HG03460 (cell line): ENCODE measurements around the gene TARBP1.
"Not testable (repeated sequence)": the region's sequence is repeated elsewhere in the genome, so short reads cannot be mapped to it uniquely, and the experiment has no call there.

ENCODE experiments used
- ATAC-seq: cut with Tn5 transposase; IDR thresholded peaks from one replicate; pipeline ENCODE4 v1.9.1; 2021; ENCODE audit not compliant: unreplicated experiment

TARBP1 gene

DNA sequence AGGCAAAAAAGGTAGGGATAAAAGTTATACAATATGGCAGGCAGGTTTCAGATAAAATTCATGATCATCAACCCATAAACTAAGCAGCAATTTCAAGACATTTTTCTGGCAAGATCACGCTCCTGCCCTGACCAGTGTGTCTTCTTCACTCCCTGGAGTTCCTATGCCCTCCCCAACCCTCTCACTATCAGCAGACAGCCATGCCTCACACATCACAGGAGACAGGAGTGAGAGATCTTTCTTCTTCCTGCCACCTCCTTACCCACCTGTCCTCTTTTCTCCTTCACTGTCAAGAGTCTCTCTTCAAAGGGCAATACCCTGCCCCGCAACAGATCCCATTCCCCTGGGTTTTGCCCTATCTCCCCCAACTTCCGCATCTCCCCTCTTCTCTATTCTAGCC is 77.3 kb downstream of the TARBP1 start:
- ATAC-seq, result no peak

- peak; percentile 69 for ATAC-seq
Measured at GRCh38 chr1:234400773-234401172, 78.2 kb downstream of the TARBP1 start.

- ATAC-seq, result not testable (repeated sequence)
Measured at GRCh38 chr1:234399515-234399914, 79.5 kb downstream of the TARBP1 start.

DNA sequence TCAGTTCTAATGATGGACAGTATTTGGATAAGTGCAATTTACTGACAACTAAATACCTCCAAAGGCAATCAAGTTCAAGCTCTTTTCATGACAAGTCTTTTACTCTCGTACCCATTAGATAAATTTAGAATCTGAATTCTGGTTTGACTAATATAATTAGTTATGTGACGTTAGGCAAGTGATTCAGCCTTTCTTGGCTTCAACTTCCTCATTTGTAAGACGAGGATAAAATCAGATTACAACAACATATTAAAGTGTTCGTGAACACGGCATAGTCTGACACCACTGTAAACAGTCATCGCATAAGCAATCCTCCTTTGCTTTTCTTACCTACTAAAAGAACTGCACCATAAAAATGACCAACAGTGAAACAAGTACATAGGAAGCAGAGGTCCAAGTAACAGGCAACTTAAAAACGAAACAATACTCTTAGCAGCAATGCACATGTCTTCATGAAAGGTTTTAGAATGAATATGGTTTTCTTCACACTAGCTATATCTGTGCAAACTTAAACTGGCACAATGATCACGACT is 80.1 kb downstream of the TARBP1 start:
- ATAC-seq, result no peak

- ATAC-seq, result no peak
Measured at GRCh38 chr1:234397732-234398131, 81.2 kb downstream of the TARBP1 start.

GRCh38 chr1:234396871-234397270 is 82.1 kb downstream of the TARBP1 start:
- no peak for ATAC-seq

GRCh38 chr1:234396092-234396491 is 82.9 kb downstream of the TARBP1 start:
- ATAC-seq, result no peak

DNA sequence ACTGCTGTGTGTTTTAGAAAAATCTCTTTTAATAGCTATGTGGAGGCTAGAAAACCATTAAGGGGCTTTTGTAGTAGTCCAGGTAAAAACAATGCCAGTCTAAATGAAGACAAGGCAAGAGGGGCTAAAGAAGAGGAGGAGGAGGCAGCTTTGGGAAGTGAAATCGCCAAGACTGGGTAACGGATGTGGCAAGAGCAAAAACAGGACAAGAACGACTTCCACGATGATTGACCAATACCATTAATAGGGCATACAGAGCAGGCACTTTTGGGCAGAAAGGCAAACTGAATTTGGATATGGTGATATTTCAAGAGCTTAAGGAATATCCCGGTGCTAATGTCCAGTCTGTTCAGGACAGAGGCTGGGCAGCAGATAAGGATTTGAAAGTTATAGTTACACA is 83.7 kb downstream of the TARBP1 start:
- no peak for ATAC-seq

DNA sequence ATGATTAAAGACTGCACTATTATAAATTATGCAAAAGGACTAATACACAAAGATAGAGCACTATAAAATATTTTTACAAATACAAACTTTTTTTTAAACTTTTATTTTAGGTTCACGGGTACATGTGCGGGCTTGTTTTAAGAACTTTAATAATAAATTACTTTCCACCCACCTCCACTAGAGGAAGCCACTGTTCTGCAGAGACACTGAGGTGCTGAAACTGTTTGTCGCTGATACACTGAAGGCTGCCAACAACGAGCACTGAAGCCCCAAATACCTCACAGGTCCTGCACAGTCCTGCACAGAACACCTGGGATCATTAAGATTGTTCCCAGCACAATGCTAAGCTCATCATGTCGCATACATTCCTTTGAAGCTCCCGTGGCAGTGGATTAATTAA is 85.8 kb downstream of the TARBP1 start:
- no peak for ATAC-seq

- no peak for ATAC-seq
Measured at GRCh38 chr1:234388094-234388493, 90.9 kb downstream of the TARBP1 start.

GRCh38 chr1:234386122-234386521 is 92.9 kb downstream of the TARBP1 start:
- ATAC-seq, result no peak

GRCh38 chr1:234381699-234382555 is 97.1 kb downstream of the TARBP1 start:
- ATAC-seq, result no peak

- not testable (repeated sequence) for ATAC-seq
Measured at GRCh38 chr1:234379591-234380109, 99.3 kb downstream of the TARBP1 start.

DNA sequence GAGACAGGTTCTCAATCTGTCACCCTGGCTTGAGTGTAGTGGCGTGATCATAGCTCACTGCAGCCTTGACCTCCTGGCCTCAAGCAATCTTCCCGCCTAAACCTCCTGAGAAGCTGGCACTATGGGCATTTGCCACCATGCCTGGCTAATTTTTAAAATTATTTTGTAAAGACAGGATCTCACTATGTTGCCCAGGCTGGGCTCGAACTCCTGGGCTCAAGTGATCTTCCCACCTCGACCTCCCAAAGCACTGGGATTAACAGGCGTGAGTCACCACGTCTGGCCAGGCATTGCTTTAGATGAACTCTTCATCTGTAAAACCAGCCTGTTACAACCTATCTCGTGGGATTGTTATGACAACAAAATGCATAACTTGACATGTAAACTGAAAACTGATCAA is 103.3 kb downstream of the TARBP1 start:
- ATAC-seq, result no peak

GRCh38 chr1:234373959-234374254 is 105.1 kb downstream of the TARBP1 start:
- no peak for ATAC-seq

DNA sequence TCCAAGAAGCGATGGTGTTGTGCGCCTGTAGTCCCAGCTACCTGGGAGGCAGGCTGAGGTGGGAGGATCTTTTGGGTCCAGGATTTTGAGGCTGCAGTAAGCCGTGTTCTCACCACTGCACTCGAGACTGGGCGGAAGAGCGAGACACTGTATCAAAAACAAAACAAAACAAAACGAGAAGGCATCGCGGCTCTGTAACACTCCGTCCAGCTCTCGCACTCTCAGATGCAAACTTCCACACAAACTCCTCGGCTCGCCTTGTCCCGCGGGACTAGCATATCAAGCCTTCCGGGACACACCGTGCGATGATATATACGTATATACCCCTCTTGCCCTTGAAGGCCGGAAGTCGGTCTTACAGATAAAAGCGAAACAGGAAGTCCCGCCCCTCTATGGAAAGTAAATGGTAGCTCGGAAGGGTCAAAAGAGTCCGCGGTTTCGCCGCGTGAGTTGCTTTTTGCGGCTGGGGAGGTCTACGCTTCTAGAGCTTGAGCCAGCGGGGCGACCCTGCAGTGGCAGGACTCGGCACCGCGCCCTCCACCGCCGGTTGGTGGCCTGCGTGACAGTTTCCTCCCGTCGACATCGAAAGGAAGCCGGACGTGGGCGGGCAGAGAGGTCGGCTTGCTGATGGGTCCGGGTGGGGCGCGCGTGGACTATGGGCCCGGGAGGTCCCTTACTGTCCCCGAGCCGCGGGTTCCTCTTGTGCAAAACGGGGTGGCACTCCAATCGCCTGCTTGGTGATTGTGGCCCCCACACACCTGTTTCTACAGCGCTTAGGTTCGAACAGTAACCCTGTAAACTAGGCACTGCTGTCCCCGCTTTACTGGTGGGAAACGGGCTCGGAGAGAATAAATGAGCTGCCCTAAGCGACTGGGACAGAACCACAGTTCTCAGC is 105.7 kb downstream of the TARBP1 start, which contains the start of gene COA6:
COA6 (plus strand) TSS at position 393 of the 895 bp plus-strand sequence; CDS start at position 404, 11 bp downstream.
- peak; percentile 94 for ATAC-seq

DNA sequence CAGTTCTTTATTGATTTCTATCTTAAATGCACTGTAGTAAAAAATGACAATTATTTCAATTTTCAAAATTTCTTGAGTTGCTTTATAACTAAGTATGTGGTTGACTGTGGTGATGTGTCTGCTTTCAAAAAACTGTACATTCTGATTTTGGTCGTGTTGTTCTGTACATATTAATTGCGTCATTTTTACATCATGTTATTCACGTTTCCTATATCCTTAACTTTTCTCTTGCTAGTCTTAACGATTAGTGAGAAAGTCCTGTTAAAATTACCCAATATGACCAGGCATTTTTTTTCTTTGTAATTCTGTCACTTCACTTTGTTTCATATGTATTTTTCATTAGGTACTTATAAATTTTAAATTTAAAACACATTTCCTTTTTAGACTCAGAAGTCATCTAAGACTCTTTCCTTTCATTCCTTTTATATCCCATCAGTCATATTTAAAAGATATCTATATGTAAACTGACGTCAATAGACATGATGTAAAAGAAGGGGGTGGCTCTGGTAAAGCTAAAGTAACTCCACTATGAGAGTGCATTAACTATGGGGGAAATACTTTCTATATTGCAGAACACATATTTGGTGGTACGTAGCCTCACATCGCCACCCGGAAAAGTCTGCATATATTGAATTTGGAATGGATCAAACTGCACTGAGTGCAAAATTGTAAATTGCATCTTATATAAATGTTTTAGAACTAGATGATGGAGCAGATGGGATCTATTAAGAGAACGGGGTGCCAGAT is 106.8 kb downstream of the TARBP1 start:
- ATAC-seq, result no peak

DNA sequence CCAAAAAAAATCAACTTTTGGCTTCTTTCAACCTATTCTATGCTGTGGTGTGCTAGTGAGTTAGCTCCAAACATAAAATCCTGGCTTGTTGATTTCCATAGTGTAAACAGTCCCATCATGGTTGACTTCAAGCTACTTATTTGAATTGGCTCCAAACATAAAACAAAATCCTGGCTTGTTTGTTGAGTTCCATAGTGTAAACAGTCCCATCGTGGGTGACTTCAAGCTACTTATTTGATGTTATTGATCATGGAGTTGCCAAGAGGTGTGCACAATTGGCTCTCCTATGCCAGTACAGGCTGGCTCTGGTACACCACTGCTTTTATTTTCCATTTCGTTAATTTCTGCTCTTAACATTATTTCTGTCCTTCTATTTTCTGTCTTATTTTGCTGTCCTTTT is 107.6 kb downstream of the TARBP1 start:
- no peak for ATAC-seq

DNA sequence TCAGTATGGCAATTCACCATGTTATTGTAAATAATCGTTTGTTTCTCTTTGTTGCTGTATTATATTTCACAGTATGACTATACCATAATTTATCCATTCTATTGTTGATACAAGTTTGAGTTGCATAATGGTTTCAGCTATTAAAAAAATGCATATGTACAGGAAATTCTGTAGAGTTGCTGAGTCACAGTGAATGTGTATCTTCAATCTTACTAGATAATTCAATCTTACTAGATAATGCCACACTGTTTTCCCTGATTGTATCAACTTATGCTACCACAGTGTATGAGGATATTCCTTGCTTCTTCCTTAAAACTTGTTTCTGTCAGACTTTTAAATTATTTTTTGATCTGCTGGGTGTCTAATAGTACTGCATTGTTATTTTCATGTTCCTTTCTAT is 109.2 kb downstream of the TARBP1 start:
- no peak for ATAC-seq

DNA sequence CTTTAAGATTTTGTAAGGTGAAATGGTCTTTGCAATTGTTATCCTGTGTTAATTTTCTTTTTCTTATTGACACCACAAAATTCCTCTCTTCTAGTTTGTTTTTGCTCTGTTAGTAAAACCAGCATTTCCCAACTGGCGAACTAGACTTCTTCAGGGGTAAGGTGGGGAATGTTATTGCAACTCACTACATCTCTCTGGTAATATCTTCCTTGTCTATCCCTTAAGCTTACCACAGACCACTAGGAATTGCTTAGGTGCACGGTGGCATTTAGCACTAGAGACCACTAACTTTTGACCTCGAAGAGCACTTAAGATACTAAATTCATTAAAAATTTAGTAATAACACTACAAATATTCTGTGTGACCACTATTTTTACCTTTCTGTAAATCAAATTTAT is 109.9 kb downstream of the TARBP1 start:
- ATAC-seq, result no peak
